ENCODE measurements around the gene GJB5. TPM values are rescaled to one million over a fixed set of nuclear protein-coding genes. Genes with fewer than 3 reads are reported as not detected.

Gene GJB5
- total and polyA plus RNA-seq, 2 of the 8 experiments (the other 6 are each of a cell fraction or from before 2014, with no cell fraction given): 0.86 to 3.1 TPM

- H3K27ac ChIP-seq (ENCODE audit: low read depth, low read length): no peak overlapping the region
- H2BK120ac ChIP-seq (replicated peaks; ENCODE audit: low read depth, low read length): no peak overlapping the region
- H3K23ac ChIP-seq (ENCODE audit: insufficient read length): no peak overlapping the region
- no peak overlapping the region for H4K91ac ChIP-seq (replicated peaks; ENCODE audit: insufficient read length, low read length)
- no peak overlapping the region for H4K8ac ChIP-seq (ENCODE audit: extremely low read depth, insufficient read depth, low read length)
- H3K23me2 ChIP-seq (ENCODE audit: low read depth, low read length): no peaks in the 10 kb centered on the region
- no peaks in the 10 kb centered on the region; a peak in 1 of 4 replicates for H3K9me3 ChIP-seq (ENCODE audit: insufficient read depth in 2 of 2, low read depth in 1 of 2, low read length in 1 of 2)
- H3K4me3 ChIP-seq (ENCODE audit: extremely low read depth in 1 of 4, insufficient read depth in 2 of 4, low read depth in 3 of 4, low read length in 4 of 4): no peak overlapping the region
- H3K56ac ChIP-seq (replicated peaks; ENCODE audit: insufficient read length, low read depth, low read length): no peak overlapping the region
- no peak overlapping the region for H2BK5ac ChIP-seq (ENCODE audit: low read depth, low read length)
- no peak for DNase-seq (ENCODE audit: low read depth in 1 of 2, low spot score in 2 of 2)
- H4K20me1 ChIP-seq (replicated peaks in 1 of 2; ENCODE audit: control insufficient read depth in 1 of 2, insufficient read depth in 2 of 2, low read length in 2 of 2): no peaks in the 10 kb centered on the region
- WGBS, 2 experiments (ENCODE audit: extremely low coverage in 1 of 2, insufficient coverage in 1 of 2, insufficient read length in 1 of 2, insufficient replicate concordance in 2 of 2, low coverage in 1 of 2, low lambda C conversion rate in 2 of 2, missing lambda C conversion rate in 1 of 2): 96% methylated on average over 13 of the region's 13 CpGs; no CpG with 5 or more reads in 1 of the 2 experiments
- no peaks in the 10 kb centered on the region for H3K79me2 ChIP-seq (ENCODE audit: control insufficient read depth in 1 of 2, insufficient read depth in 2 of 2, low read length in 2 of 2)
- no peak overlapping the region for H4K5ac ChIP-seq (ENCODE audit: insufficient read length, low read depth, low read length)
- H2BK12ac ChIP-seq (ENCODE audit: low read depth, low read length): peak overlapping the region; percentile 35; the same call in 1 of the 2 replicates
- H3K18ac ChIP-seq (ENCODE audit: extremely low read depth, low read length): no peak overlapping the region
- H3K79me1 ChIP-seq (ENCODE audit: low read depth, low read length): no peaks in the 10 kb centered on the region
- no peak overlapping the region for H2BK20ac ChIP-seq (ENCODE audit: low read length)
- ChIA-PET POLR2A (ENCODE audit: partially characterized antibody) (no interaction called here), CTCF (ENCODE audit: partially characterized antibody) (interaction anchor here (1.3 to 1.4 kb wide), 2 partner anchors 9 to 12 kb away, joined by 3 read pairs; no protein-coding TSS in a partner anchor)
- H3K36me3 ChIP-seq (ENCODE audit: control insufficient read depth in 2 of 4, insufficient read depth in 4 of 4, low read length in 3 of 4): no peaks in the 10 kb centered on the region
- H3K27me3 ChIP-seq (replicated peaks in 1 of 4; ENCODE audit: control insufficient read depth in 3 of 4, extremely low read depth in 1 of 4, insufficient read depth in 3 of 4, low read length in 3 of 4): no peaks in the 10 kb centered on the region; a peak in 1 of 7 replicates
- no peak overlapping the region for H2AFZ ChIP-seq (ENCODE audit: low read length)
- H3K4ac ChIP-seq (replicated peaks; ENCODE audit: insufficient read length, low read depth, low read length): no peak overlapping the region
- H3K9ac ChIP-seq (replicated peaks in 1 of 4; ENCODE audit: extremely low read depth in 1 of 4, low read depth in 3 of 4, low read length in 3 of 4): no peak overlapping the region
- no peak overlapping the region for H3K4me2 ChIP-seq (ENCODE audit: insufficient read depth in 1 of 2, low read depth in 2 of 2, low read length in 2 of 2)
- H2AK5ac ChIP-seq (ENCODE audit: low read depth, low read length): no peak overlapping the region
- no peak for FAIRE-seq
- H2BK15ac ChIP-seq (ENCODE audit: low read length): no peak overlapping the region
- H3K4me1 ChIP-seq (replicated peaks in 1 of 4; ENCODE audit: control insufficient read depth in 3 of 4, insufficient read depth in 4 of 4, low read length in 3 of 4): peaks cover 5 to 20% (median 8%) of the 10 kb centered on the region in 4 experiments
- no peak overlapping the region for H3K14ac ChIP-seq (ENCODE audit: insufficient read length)
- no peak for TF ChIP-seq SIN3A (conservative IDR thresholded peaks at IDR 0.05 in 1 of 2, IDR thresholded peaks at IDR 0.05 in 1 of 2; ENCODE audit: low read depth in 1 of 2, low read length in 2 of 2)
- no peak for TF ChIP-seq SIRT6 (IDR thresholded peaks at IDR 0.05; ENCODE audit: low read length)
- TF ChIP-seq TCF12 (IDR thresholded peaks at IDR 0.05; ENCODE audit: low read depth, low read length): no peak
- no peak for TF ChIP-seq CHD2 (IDR thresholded peaks at IDR 0.05; ENCODE audit: low read length)
Measured at GRCh38 chr1:34761776-34762307, 7.0 kb downstream of the GJB5 start.

All from H1 (cell line).